Activated naive CD4-positive, alpha-beta T cell treated with anti-CD3 and anti-CD28 coated beads, Interleukin-2, amount 10 ng/mL, durations not matched to agents 7 days and 5 days (primary cell): ENCODE measurements around the gene THAP9.
A peak's percentile ranks its signal among the peaks of the same experiment; 100 is the strongest.

Experiments used
- CTCF ChIA-PET: fragments of 350-600 bp; sonication (Branson Sonifier 250); formaldehyde crosslinking; loops from one replicate; lab custom pipeline; 2021; ENCODE audit warnings: antibody characterized with exemption; lab: Charles Lee
- DNase-seq: peaks from one replicate; pipeline ENCODE4 v3.0.0-alpha.2; 2020
- H3K27ac Mint-ChIP-seq: one replicate; pipeline ENCODE4 v1.8.0; 2021; ENCODE audit warnings: mild to moderate bottlenecking, moderate library complexity, mixed read lengths
- H3K27me3 Mint-ChIP-seq: one replicate; pipeline ENCODE4 v1.8.0; 2021; ENCODE audit warnings: mild to moderate bottlenecking, mixed read lengths
- H3K36me3 Mint-ChIP-seq: one replicate; pipeline ENCODE4 v1.8.0; 2021; ENCODE audit warnings: mixed read lengths
- H3K4me1 Mint-ChIP-seq: one replicate; pipeline ENCODE4 v1.8.0; 2021; ENCODE audit warnings: mixed read lengths
- H3K4me3 Mint-ChIP-seq: one replicate; pipeline ENCODE4 v1.8.0; 2021; ENCODE audit warnings: mild to moderate bottlenecking, moderate library complexity, mixed read lengths
- H3K9me3 Mint-ChIP-seq: one replicate; pipeline ENCODE4 v1.8.0; 2021; ENCODE audit warnings: mixed read lengths

THAP9 gene

GRCh38 chr4:82951196-82951595 is 50.7 kb downstream of the THAP9 start:
- no peak overlapping the region for H3K27ac Mint-ChIP-seq
- H3K4me3 Mint-ChIP-seq, result no peak overlapping the region
- CTCF ChIA-PET, result interaction anchor here (0.8 kb wide), 1 partner anchor 11 kb away, joined by 3 read pairs; no protein-coding TSS in a partner anchor
- no peaks in the 10 kb centered on the region for H3K9me3 Mint-ChIP-seq
- H3K27me3 Mint-ChIP-seq, result no peaks in the 10 kb centered on the region
- peaks cover 29% of the 10 kb centered on the region for H3K36me3 Mint-ChIP-seq
- H3K4me1 Mint-ChIP-seq, result no peaks in the 10 kb centered on the region
- no peak for DNase-seq

DNA sequence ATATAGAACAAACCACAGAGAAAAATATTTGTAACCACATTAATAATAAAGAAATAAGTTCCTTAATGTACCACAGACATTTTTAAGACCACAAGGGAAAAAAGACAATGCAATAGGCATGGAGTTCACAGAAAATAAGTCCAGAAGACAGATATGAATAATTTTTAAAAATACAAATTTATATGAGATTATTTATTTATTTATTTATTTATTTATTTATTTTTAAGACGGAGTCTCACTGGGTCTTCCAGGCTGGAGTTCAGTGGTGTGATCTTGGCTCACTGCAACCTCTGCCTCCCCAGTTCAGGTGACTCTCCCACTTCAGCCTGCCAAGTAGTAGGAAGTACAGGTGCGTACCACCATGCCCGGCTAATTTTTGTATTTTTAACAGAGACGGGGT is 53.7 kb downstream of the THAP9 start:
- no peaks in the 10 kb centered on the region for H3K9me3 Mint-ChIP-seq
- DNase-seq, result no peak
- H3K36me3 Mint-ChIP-seq, result peaks cover 36% of the 10 kb centered on the region
- H3K27ac Mint-ChIP-seq, result no peak overlapping the region
- CTCF ChIA-PET, result no interaction called here
- no peaks in the 10 kb centered on the region for H3K27me3 Mint-ChIP-seq
- no peak overlapping the region for H3K4me3 Mint-ChIP-seq
- peaks cover 12% of the 10 kb centered on the region for H3K4me1 Mint-ChIP-seq

GRCh38 chr4:82957045-82957444 is 56.5 kb downstream of the THAP9 start:
- H3K27ac Mint-ChIP-seq, result peak overlapping the region; percentile 33
- CTCF ChIA-PET, result interaction anchor here (1.1 kb wide), 1 partner anchor 12 kb away, joined by 5 read pairs; no protein-coding TSS in a partner anchor
- H3K27me3 Mint-ChIP-seq, result no peaks in the 10 kb centered on the region
- no peaks in the 10 kb centered on the region for H3K9me3 Mint-ChIP-seq
- peaks cover 43% of the 10 kb centered on the region for H3K36me3 Mint-ChIP-seq
- DNase-seq, result no peak
- no peak overlapping the region for H3K4me3 Mint-ChIP-seq
- peaks cover 12% of the 10 kb centered on the region for H3K4me1 Mint-ChIP-seq

- no peak overlapping the region for H3K27ac Mint-ChIP-seq
- CTCF ChIA-PET, result interaction anchor here (0.6 kb wide), 2 partner anchors 27 to 408 kb away, joined by 3 read pairs; no protein-coding TSS in a partner anchor
- H3K36me3 Mint-ChIP-seq, result peaks cover 62% of the 10 kb centered on the region
- H3K4me3 Mint-ChIP-seq, result no peak overlapping the region
- no peaks in the 10 kb centered on the region for H3K9me3 Mint-ChIP-seq
- H3K4me1 Mint-ChIP-seq, result no peaks in the 10 kb centered on the region
- no peaks in the 10 kb centered on the region for H3K27me3 Mint-ChIP-seq
- no peak for DNase-seq
Measured at GRCh38 chr4:82965763-82966162, 65.2 kb downstream of the THAP9 start.

DNA sequence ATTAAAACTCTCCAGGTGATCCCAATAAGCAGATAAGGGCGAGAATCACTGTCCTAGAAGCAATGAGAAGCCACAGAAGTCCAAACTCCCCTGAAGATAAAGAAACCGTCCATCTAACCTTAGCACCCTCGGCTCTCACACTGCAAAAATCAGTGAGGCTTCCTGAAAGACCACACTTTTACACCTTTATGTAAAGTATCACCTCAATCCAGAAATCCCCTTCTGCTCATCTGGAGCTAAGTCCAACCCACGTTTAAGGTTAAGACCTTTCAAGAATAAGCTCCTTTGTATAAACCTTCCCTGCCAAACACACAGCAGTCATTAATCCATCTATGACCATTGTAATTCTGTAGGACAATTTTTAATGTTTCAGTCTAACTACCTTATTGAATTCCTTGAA is 68.4 kb downstream of the THAP9 start:
- no peak overlapping the region for H3K4me3 Mint-ChIP-seq
- no peak overlapping the region for H3K27ac Mint-ChIP-seq
- peaks cover 67% of the 10 kb centered on the region for H3K36me3 Mint-ChIP-seq
- no peaks in the 10 kb centered on the region for H3K9me3 Mint-ChIP-seq
- no peaks in the 10 kb centered on the region for H3K4me1 Mint-ChIP-seq
- CTCF ChIA-PET, result interaction anchor here (1.4 kb wide), 1 partner anchor 12 kb away, joined by 5 read pairs; no protein-coding TSS in a partner anchor
- DNase-seq, result no peak
- no peaks in the 10 kb centered on the region for H3K27me3 Mint-ChIP-seq

DNA sequence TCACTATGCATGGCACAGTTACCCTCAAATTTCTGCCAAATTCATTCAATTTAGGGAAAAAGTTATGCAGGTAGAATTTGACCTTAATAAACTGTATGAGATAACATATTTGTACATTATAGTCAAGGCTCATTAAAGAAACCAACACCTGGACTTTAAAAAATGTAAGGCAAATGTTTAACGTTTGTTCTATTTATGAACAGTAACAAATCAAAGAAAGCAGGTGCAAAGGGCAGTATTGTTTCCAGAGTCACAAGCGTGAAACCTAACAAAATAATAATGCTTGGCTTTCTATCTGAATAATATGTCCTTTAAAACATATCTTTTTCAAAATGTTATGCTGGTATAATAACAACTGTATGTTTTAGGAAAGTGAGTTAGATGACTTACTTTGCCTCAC is 68.9 kb downstream of the THAP9 start:
- no peaks in the 10 kb centered on the region for H3K4me1 Mint-ChIP-seq
- no peak overlapping the region for H3K27ac Mint-ChIP-seq
- CTCF ChIA-PET, result interaction anchor here (1.4 kb wide), 1 partner anchor 12 kb away, joined by 5 read pairs; no protein-coding TSS in a partner anchor
- peaks cover 68% of the 10 kb centered on the region for H3K36me3 Mint-ChIP-seq
- no peak overlapping the region for H3K4me3 Mint-ChIP-seq
- no peaks in the 10 kb centered on the region for H3K27me3 Mint-ChIP-seq
- H3K9me3 Mint-ChIP-seq, result no peaks in the 10 kb centered on the region
- no peak for DNase-seq
